A673 (cell line): ENCODE results near the gene CD9. TPM values are rescaled to one million over a fixed set of nuclear protein-coding genes. Genes with fewer than 3 reads are reported as not detected.

Source experiments
- BruUV-seq: library from RNA; stranded (reverse); fragments of 400-500 nt; replicated peaks from 2 replicates; lab custom pipeline; 2021; lab: Mats Ljungman, UMichigan
- CTCF ChIA-PET: fragments of 300-600 bp; sonication (Branson Sonifier 250); formaldehyde crosslinking; loops from one replicate; lab custom pipeline; 2022; ENCODE audit warnings: antibody characterized with exemption; lab: Charles Lee
- POLR2A ChIA-PET: fragments of 300-600 bp; sonication (Branson Sonifier 250); formaldehyde crosslinking; loops from one replicate; lab custom pipeline; 2022; ENCODE audit warnings: antibody characterized with exemption; ENCODE audit not compliant: low non-redundant PET; lab: Charles Lee
- DNase-seq: peaks from one replicate; pipeline ENCODE4 v3.0.0-alpha.2; 2015; ENCODE audit warnings: low spot score
- H3K27ac ChIP-seq: fragments of 200-600 bp; sonication (generic); 2 replicates; pipeline ENCODE4 v1.5.1; 2016; ENCODE audit warnings: mixed run types, low read depth, mild to moderate bottlenecking, mixed read lengths, antibody characterized with exemption, low read length; ENCODE audit not compliant: poor library complexity, severe bottlenecking
- H3K27me3 ChIP-seq: fragments of 200-600 bp; sonication (generic); replicated peaks from 2 replicates; pipeline ENCODE4 v1.6.1; 2017; ENCODE audit warnings: mixed run types, low read depth, mild to moderate bottlenecking, mixed read lengths, antibody characterized with exemption, low read length; ENCODE audit not compliant: insufficient read depth, poor library complexity
- H3K36me3 ChIP-seq: fragments of 200-600 bp; sonication (generic); 2 replicates; pipeline ENCODE4 v1.6.1; 2016; ENCODE audit warnings: mixed run types, mild to moderate bottlenecking, mixed read lengths, antibody characterized with exemption, low read length; ENCODE audit not compliant: insufficient read depth, poor library complexity, severe bottlenecking
- H3K4me1 ChIP-seq: fragments of 200-600 bp; sonication (generic); 2 replicates; pipeline ENCODE4 v1.6.1; 2017; ENCODE audit warnings: mixed run types, mild to moderate bottlenecking, mixed read lengths, antibody characterized with exemption, low read length; ENCODE audit not compliant: insufficient read depth, poor library complexity, severe bottlenecking
- H3K4me3 ChIP-seq: fragments of 200-600 bp; sonication (generic); 2 replicates; pipeline ENCODE4 v1.5.1; 2016; ENCODE audit warnings: low read depth, mixed run types, mild to moderate bottlenecking, mixed read lengths, low read length; ENCODE audit not compliant: poor library complexity, severe bottlenecking
- H3K9me3 ChIP-seq: fragments of 200-600 bp; sonication (generic); 2 replicates; pipeline ENCODE4 v1.6.1; 2016; ENCODE audit warnings: mixed run types, low read depth, mild to moderate bottlenecking, mixed read lengths, antibody characterized with exemption, low read length; ENCODE audit not compliant: poor library complexity, severe bottlenecking
- CTCF ChIP-seq: fragments of 300-800, 200-600 bp; sonication (generic); conservative IDR thresholded peaks from 2 replicates; pipeline ENCODE4 v1.5.1; 2017; ENCODE audit warnings: low read depth, mild to moderate bottlenecking, antibody characterized with exemption, low read length, moderate library complexity, mixed read lengths
- EZH2 ChIP-seq: fragments of 200-600 bp; sonication (generic); IDR thresholded peaks from 2 replicates; pipeline ENCODE4 v1.6.1; 2017; ENCODE audit warnings: borderline replicate concordance, low read depth, mild to moderate bottlenecking, mixed read lengths, antibody characterized with exemption, low read length; ENCODE audit not compliant: poor library complexity, severe bottlenecking
- intact Hi-C: fragments of 100-400 bp; cut with micrococcal nuclease; formaldehyde crosslinking; loops from one replicate; pipeline ENCODE4 v1.10.0; 2022; ENCODE audit not compliant: unreplicated experiment
- total RNA-seq: library from RNA; stranded (reverse); gene quantifications from 2 replicates; pipeline ENCODE4 v1.2.3, GENCODE V29; 2021

The CD9 gene
- total RNA-seq, 1 experiment from 2014 or later: 2.8 TPM

GRCh38 chr12:6195665-6196535 is 4.3 kb upstream of the CD9 start:
- TF ChIP-seq CTCF (peak; percentile 86), EZH2 (no peak)
- Histone ChIP-seq H3K4me3 (no peak overlapping the region), H3K27ac (no peak overlapping the region), H3K36me3 (no peaks in the 10 kb centered on the region), H3K9me3 (no peaks in the 10 kb centered on the region), H3K27me3 (peaks cover 7% of the 10 kb centered on the region), H3K4me1 (no peaks in the 10 kb centered on the region)
- CTCF ChIA-PET: interaction anchor here (0.6 to 1.5 kb wide), 15 partner anchors 13 to 269 kb away, joined by 3 to 21 read pairs (median 5); no protein-coding TSS in a partner anchor
- BruUV-seq: no TSS peak
- POLR2A ChIA-PET: interaction anchor here (0.6 kb wide), 1 partner anchor 341 kb away, joined by 4 read pairs; no protein-coding TSS in a partner anchor
- peak; percentile 78 for DNase-seq
- intact Hi-C loops: loop anchor here (1.0 to 10.0 kb wide), 2 partner anchors 89 to 131 kb away; no protein-coding TSS in a partner anchor

GRCh38 chr12:6198051-6198450 is 2.1 kb upstream of the CD9 start:
- BruUV-seq: no TSS peak
- no peak for DNase-seq
- Histone ChIP-seq H3K4me3 (no peak overlapping the region), H3K27ac (no peak overlapping the region), H3K36me3 (no peaks in the 10 kb centered on the region), H3K9me3 (no peaks in the 10 kb centered on the region), H3K27me3 (peaks cover 20% of the 10 kb centered on the region), H3K4me1 (no peaks in the 10 kb centered on the region)
- intact Hi-C loops: loop anchor here (10.0 kb wide), 1 partner anchor 133 kb away; no protein-coding TSS in a partner anchor
- TF ChIP-seq EZH2 (no peak), CTCF (no peak)
- ChIA-PET CTCF (no interaction called here), POLR2A (no interaction called here)

- ChIA-PET CTCF (no interaction called here), POLR2A (no interaction called here)
- TF ChIP-seq CTCF: no peak
- TF ChIP-seq EZH2: no peak
- no peak overlapping the region for H3K27ac ChIP-seq
- no TSS peak for BruUV-seq
- no peak overlapping the region for H3K4me3 ChIP-seq
- DNase-seq: no peak
- H3K36me3 ChIP-seq: no peaks in the 10 kb centered on the region
- no peaks in the 10 kb centered on the region for H3K9me3 ChIP-seq
- peaks cover 20% of the 10 kb centered on the region for H3K27me3 ChIP-seq
- no peaks in the 10 kb centered on the region for H3K4me1 ChIP-seq
- intact Hi-C loops: loop anchor here (10.0 kb wide), 1 partner anchor 134 kb away; no protein-coding TSS in a partner anchor
These were observed 1.6 kb upstream of the CD9 start for GRCh38 chr12:6198556-6198955.
